HG03064 (cell line): ENCODE measurements around the gene ABCG1.
A peak's percentile ranks its signal among the peaks of the same experiment; 100 is the strongest.
"Not testable (repeated sequence)": the region's sequence is repeated elsewhere in the genome, so short reads cannot be mapped to it uniquely, and the experiment has no call there.

ENCODE experiments used
- ATAC-seq: cut with Tn5 transposase; IDR thresholded peaks from one replicate; pipeline ENCODE4 v1.9.1; 2021; ENCODE audit warnings: low read depth; ENCODE audit not compliant: unreplicated experiment

ABCG1 gene

DNA sequence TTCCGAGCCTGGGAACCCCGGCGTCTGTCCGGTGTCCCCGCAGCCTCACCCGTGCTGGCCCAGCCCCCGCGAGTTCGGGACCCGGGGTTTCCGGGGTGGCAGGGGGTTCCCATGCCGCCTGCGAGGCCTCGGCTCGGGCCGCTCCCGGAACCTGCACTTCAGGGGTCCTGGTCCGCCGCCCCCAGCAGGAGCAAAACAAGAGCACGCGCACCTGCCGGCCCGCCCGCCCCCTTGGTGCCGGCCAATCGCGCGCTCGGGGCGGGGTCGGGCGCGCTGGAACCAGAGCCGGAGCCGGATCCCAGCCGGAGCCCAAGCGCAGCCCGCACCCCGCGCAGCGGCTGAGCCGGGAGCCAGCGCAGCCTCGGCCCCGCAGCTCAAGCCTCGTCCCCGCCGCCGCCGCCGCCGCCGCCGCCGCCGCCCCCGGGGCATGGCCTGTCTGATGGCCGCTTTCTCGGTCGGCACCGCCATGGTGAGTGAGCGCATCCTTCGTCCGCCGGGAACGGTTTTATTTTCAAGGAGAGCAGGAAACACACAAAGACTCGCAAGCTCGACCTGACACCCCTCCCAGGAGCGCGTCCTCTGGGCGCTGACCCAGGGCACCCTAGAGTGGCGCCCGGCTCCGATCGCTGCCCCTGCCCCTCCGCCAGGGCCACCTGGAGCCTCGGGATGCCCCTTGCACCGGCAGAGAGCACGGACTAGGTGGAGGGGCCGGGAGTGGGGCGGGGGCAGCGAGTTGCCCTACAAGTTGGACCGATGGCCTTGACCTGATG, at the start of gene ABCG1:
TSS of gene ABCG1 (plus strand) at position 305 of the 770 bp plus-strand sequence. CDS start at position 428, 123 bp downstream.
- no peak for ATAC-seq

DNA sequence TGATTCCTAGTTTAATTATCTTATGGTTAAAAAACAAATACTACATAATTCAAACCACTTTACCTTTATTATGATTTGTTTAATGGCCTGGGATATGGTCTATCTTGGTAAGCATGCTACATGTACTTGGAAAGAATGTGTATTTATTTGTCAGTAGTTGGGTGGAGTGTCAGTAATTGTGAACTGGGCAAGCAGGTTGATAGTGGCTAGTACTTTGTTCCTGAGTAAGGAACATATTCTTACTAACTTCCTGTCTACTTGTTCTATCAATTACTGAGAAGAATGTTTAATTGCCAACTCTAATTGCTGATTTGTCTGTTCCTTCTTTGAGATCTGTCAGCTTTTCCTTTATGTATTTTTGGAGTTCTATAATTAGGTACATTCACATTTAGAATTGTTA, 49.2 kb upstream of the ABCG1 start:
- no peak for ATAC-seq

GRCh38 chr21:42171091-42172053, 47.6 kb upstream of the ABCG1 start:
- no peak for ATAC-seq

DNA sequence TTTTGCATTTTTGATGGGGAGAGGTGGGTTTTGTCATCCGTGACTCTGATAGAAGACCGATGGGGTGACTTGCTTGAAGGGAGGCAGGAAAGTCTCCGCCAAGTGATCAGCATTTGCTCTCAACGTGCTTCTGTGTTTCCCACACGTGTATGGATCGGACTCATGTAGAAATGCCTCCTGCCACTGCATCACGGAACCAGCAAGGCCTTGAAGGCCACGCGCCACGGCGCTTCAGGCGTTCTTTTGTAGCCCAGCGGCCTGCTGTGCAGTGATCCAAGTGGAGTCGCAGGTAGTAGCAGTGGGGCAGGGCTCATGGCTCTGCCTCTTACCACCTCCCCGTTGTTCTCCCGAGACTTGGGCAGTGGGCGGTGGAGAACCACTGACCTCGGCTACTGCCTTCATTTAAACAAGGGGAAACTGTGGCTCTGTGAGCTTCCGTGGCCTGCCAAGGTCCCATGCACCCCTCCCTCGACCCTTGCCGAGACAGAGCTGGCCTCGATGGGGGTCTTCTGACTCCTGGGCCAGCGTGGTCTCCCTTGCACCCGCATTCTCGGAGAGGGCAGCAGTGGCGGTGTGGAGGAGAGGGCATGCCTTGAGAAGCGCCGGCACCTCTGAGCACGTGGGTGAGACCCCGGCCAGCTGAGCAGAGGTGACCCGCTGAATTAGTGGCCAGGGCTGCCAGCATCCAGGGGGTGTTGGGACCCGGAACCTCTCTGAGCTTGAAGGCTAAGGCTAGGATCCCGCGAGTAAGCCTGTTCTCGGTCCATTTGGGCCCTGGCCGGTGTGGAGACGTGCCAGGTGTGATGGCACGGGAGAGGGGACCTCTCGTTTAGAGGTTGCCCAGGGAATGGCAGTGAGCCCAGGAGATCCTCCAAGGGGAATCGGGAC, 46.1 kb upstream of the ABCG1 start:
- no peak for ATAC-seq

DNA sequence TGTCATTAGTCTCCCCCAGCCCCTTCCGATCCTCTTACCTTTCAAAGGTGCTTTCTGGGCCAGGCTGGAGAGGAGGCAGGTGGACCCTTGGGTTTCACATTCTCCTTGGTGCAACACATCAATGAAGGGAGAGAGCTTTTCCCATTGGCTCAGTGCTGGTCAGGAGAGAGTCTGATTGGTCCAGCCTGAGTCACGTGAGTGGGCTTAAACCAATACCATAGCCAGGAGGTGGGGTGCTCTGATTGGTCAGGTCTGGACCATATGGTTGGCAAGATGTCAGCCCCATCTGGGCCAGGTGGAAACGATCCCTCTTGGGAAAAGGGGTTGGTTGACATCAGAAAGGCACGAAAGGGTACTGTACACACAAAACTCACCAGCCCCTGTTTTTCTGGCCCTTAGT, 44.8 kb upstream of the ABCG1 start:
- no peak for ATAC-seq

DNA sequence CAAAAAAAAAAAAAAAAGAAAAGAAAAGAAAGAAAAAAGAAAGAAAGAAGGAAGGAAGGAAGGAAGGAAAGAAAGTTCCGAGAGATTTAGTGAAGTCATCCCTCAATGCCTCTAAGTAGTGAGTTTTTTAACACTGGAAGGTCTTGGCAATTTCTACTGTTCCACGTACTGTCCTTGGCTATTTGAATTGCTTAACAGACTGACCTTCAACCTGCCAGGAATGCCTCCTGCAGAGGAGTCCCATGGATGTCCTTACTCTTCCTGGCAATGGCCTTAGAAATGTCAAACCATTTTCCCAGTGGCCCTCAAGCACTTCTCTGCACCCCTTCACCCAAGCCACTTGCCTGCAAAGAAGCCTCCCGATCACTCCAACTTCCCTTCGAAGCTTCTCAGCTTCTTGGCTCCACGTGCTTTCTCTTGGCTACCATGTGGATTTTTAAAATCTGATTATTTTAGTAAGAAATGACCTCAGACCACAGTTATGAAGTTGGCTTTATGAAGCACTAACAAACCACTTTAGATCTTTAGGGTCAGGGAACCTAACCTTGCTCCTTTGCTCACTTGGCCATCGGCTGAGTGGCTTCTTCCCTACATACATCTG, 43.7 kb upstream of the ABCG1 start:
- ATAC-seq: no peak

- ATAC-seq: no peak
Measured at GRCh38 chr21:42176859-42177258, 42.1 kb upstream of the ABCG1 start.

DNA sequence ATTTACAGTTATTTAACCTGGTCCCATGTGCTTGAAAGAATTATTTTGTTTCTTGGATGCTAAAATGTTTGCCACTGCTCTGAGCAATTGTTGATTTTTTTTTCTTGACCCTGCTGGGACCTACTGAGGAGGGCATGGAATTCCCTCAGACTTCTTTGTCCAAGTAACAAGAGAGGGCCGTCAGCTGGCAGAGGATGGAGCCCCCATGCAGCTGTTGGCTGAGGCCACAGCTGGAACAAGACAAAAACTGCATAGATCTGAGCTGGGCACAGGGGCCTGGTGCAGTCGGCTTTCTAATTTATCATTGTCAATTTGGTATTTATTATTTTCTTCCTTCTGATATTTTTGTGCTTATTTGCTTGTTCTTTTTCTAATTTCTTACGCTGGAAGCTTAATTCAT, 39.6 kb upstream of the ABCG1 start:
- no peak for ATAC-seq

DNA sequence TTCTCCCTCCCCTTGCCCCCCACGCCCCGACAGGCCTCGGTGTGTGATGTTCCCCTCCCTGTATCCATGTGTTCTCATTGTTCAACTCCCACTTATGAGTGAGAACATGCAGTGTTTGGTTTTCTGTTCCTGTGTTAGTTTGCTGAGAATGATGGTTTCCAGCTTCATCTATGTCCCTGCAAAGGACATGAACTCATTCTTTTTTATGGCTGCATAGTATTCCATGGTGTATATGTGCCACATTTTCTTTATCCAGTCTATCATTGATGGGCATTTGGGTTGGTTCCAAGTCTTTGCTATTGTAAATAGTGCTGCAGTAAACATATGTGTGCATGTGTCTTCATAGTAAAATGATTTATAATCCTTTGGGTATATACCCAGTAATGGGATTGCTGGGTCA, 38.9 kb upstream of the ABCG1 start:
- ATAC-seq: not testable (repeated sequence)

- no peak for ATAC-seq
Measured at GRCh38 chr21:42182713-42183371, 36.1 kb upstream of the ABCG1 start.

- ATAC-seq: no peak
Measured at GRCh38 chr21:42183374-42184266, 35.3 kb upstream of the ABCG1 start.

- no peak for ATAC-seq
Measured at GRCh38 chr21:42186591-42186990, 32.3 kb upstream of the ABCG1 start.

DNA sequence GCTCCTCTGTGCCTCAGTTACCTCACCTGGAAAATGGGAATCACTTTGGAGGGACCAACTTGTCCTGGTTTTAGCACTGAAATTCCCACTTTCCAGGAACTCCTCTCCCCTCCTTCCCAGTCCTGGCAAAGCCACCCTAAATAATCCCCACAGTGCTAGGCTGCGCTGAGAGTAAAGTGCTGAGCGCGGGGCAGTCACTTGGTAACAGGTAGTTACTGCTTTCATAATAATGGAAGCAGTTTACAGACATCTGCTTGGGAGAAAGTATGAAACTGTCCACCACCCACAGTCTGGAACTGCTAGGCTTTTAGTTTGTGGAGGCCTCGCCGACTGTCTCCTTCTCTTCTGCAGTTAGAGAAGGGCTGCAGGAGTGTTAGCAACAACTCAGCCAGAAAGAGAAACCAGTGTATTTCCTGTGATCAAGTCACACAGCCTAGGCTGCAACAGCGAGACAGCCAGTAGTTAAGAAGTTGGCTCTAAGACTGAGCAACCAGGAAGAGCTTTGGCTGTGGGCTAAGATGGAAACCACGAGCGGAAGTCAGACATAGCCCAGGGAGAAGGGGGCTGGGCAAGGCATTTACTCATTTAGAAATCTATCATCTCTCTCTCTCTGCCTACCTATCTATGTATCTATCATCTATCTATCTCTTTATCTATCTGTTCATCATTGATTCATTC, 30.8 kb upstream of the ABCG1 start:
- peak; percentile 96 for ATAC-seq

DNA sequence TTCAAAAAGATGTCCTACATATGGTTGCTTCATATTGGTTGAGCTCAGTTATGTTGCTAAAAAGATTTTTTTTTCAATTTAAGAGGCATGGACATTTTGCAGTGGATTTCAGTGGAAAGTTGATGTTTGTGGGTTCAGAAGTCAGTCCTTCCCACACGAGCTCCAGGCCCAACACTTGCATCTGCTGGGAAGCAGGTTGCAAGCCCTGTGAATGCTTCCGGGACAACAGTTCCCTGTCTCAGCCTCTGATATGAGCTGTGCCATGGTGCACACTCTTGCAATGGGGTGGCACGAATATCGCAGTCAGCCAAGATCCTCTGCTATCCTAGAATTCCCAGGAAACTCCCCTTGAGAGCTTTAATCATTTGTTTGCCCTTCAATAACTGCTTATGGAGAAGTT, 30.3 kb upstream of the ABCG1 start:
- ATAC-seq: no peak

DNA sequence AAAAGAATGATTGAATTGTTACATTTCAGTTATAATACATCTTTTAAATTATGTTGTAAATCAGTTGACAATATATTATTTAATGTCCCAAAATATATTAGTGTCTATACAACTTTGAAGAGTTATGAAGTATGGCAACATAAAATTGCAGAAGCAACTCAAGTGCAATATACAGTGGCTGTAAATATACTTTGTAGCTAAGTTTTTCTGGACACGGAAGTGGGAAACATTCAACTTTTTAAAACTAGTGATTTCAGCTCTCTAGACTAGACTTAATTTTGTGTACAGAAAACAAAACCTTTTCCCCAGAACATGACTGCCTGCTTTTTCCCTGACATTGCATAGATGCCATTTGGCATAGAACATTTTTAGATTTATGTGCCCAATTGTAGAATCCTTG, 29.5 kb upstream of the ABCG1 start:
- no peak for ATAC-seq

DNA sequence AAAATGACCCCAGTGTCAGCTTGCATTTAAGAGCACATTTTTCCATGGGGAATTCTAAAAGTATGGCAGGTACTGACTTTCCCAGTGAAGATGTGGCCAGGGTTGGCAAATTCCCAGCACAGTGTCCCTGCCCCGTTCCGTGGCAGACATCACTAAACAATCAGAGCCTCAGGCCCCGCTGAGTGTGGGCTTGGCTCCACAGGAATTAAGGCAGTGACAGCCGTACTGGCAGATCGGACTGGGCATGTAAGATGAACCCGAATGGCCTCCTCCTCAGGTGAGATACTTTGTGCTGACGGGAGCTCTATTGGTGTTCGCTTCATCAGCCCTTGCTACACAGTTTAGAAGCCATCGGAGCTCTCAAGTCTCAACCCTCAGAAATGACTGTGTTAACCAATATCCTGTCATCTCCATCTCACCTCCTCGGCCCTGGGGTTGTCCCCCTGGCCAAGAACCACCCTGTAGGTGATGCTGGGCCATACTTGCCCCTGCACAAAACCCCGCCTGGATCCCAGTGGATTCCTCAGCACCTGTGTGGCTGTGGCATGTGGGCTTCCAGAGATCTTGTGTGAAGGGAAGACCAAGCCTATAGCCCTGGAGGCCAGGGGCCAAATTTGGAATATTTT, 29.0 kb upstream of the ABCG1 start:
- ATAC-seq: no peak

DNA sequence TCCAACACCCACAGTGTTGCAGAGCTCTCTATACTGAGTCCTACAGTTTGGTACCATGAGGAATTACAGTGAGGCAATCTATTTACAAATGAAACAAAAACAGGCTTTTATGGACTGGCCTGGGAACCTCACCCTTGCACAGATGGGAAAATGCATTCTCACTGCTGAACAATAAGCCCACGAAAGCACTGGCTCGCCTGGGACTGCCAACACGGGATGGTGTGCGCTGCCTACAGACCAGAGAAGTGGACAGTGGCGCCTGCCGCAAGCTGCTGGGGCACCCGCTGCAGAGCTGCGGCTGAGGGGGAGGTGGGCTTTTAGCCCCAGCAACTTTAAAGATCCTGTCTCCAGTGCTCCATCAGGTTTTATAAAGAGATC, 28.5 kb upstream of the ABCG1 start:
- ATAC-seq: no peak

DNA sequence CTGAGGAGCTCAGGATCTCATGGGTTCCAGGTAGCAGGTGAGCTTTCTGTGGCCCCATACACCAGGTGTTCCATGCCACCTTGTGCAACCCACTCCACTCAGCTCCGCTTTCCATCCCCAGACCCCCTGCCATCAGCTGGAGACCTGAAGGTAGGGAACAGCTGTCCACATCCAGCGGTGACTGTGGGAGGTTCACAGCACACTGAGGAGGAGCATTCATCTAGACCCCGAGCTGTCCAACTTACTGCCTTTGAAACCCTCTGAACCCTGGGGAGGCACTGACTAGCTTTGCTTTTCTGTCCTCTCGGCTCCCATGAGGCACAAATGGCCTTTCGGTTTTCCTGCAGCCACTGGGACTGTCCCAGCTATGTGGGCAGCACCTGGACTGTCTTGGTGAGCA, 27.9 kb upstream of the ABCG1 start:
- no peak for ATAC-seq
